Calu3 (cell line): ENCODE results near the gene OLFM1. TPM values are rescaled to one million over a fixed set of nuclear protein-coding genes. Genes with fewer than 3 reads are reported as not detected.

Experiments
- BruUV-seq: library from RNA; stranded (reverse); fragments of 400-500 nt; replicated peaks from 2 replicates; lab custom pipeline; 2021; lab: Mats Ljungman, UMichigan
- CTCF ChIA-PET: fragments of 300-600 bp; sonication (Branson Sonifier 250); formaldehyde crosslinking; loops from one replicate; lab custom pipeline; 2022; ENCODE audit warnings: antibody characterized with exemption; lab: Charles Lee
- DNase-seq: peaks from one replicate; pipeline ENCODE4 v3.0.0; 2022
- H3K27ac Mint-ChIP-seq: one replicate; pipeline ENCODE4 v1.8.0; 2022; ENCODE audit warnings: mixed read lengths; ENCODE audit not compliant: unreplicated experiment
- H3K27me3 Mint-ChIP-seq: one replicate; pipeline ENCODE4 v1.8.0; 2022; ENCODE audit warnings: mixed read lengths; ENCODE audit not compliant: unreplicated experiment
- H3K36me3 Mint-ChIP-seq: one replicate; pipeline ENCODE4 v1.8.0; 2022; ENCODE audit warnings: mild to moderate bottlenecking, moderate library complexity, mixed read lengths; ENCODE audit not compliant: insufficient read depth, unreplicated experiment
- H3K4me1 Mint-ChIP-seq: one replicate; pipeline ENCODE4 v1.8.0; 2022; ENCODE audit warnings: mild to moderate bottlenecking, low read depth, mixed read lengths; ENCODE audit not compliant: unreplicated experiment
- H3K4me3 Mint-ChIP-seq: one replicate; pipeline ENCODE4 v1.8.0; 2022; ENCODE audit warnings: mild to moderate bottlenecking, low read depth, moderate library complexity, mixed read lengths; ENCODE audit not compliant: unreplicated experiment
- H3K9me3 Mint-ChIP-seq: one replicate; pipeline ENCODE4 v1.8.0; 2022; ENCODE audit warnings: low read depth, mixed read lengths; ENCODE audit not compliant: unreplicated experiment
- intact Hi-C: fragments of 100-400 bp; cut with micrococcal nuclease; formaldehyde crosslinking; loops from one replicate; pipeline ENCODE4 v1.10.0; 2022; ENCODE audit not compliant: unreplicated experiment
- total RNA-seq: library from RNA; stranded (reverse); gene quantifications from 2 replicates; pipeline ENCODE4 v1.2.3, GENCODE V29; 2022
- TF ChIP-seq, protein P1 (sequence below): fragments of 200-600 bp; IDR thresholded peaks from one replicate; pipeline ENCODE4 v1.8.0; 2022; ENCODE audit warnings: antibody characterized with exemption; ENCODE audit not compliant: unreplicated experiment

The OLFM1 gene
- total RNA-seq, 1 experiment from 2014 or later = 5.5 TPM

DNA sequence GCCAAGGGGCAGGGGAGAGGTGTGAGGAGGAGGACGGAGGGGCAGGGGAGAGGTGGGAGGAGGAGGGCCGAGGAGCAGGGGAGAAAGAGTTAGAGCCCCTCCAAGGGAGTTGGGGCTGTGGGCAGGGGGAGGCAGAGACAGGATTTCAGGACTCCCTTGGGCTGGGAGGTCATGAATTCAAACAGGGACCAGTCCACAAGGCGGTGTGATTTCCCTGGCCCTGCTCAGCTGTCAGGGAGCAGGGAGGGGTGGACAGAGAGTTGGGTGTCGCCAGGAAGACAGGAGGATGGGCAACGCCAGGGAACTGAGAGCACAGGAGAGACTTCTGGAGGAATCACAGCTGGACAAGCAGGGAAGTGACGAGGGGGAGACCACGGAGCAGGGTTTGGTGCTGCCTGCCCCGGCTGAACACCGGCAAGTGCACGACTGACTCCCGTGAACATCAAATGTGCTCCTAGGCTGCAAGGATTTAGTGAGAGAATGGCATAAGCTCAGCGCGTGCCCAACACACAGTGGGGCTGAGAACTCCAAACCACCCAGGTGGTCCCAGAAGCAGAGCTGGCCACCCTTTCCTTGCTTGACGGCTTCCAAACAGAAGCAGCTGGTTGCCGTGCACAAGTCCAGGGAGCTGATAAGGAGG is 17.8 kb upstream of the OLFM1 start:
- Mint-ChIP-seq H3K27ac (no peak overlapping the region), H3K4me3 (no peak overlapping the region), H3K36me3 (peaks cover 3% of the 10 kb centered on the region), H3K9me3 (peaks cover 3% of the 10 kb centered on the region), H3K4me1 (no peaks in the 10 kb centered on the region), H3K27me3 (peaks cover 34% of the 10 kb centered on the region)
- BruUV-seq = no TSS peak
- TF ChIP-seq, protein P1, sequence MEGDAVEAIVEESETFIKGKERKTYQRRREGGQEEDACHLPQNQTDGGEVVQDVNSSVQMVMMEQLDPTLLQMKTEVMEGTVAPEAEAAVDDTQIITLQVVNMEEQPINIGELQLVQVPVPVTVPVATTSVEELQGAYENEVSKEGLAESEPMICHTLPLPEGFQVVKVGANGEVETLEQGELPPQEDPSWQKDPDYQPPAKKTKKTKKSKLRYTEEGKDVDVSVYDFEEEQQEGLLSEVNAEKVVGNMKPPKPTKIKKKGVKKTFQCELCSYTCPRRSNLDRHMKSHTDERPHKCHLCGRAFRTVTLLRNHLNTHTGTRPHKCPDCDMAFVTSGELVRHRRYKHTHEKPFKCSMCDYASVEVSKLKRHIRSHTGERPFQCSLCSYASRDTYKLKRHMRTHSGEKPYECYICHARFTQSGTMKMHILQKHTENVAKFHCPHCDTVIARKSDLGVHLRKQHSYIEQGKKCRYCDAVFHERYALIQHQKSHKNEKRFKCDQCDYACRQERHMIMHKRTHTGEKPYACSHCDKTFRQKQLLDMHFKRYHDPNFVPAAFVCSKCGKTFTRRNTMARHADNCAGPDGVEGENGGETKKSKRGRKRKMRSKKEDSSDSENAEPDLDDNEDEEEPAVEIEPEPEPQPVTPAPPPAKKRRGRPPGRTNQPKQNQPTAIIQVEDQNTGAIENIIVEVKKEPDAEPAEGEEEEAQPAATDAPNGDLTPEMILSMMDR = no peak
- intact Hi-C loops = no loop called here
- no peak for DNase-seq
- CTCF ChIA-PET = no interaction called here

DNA sequence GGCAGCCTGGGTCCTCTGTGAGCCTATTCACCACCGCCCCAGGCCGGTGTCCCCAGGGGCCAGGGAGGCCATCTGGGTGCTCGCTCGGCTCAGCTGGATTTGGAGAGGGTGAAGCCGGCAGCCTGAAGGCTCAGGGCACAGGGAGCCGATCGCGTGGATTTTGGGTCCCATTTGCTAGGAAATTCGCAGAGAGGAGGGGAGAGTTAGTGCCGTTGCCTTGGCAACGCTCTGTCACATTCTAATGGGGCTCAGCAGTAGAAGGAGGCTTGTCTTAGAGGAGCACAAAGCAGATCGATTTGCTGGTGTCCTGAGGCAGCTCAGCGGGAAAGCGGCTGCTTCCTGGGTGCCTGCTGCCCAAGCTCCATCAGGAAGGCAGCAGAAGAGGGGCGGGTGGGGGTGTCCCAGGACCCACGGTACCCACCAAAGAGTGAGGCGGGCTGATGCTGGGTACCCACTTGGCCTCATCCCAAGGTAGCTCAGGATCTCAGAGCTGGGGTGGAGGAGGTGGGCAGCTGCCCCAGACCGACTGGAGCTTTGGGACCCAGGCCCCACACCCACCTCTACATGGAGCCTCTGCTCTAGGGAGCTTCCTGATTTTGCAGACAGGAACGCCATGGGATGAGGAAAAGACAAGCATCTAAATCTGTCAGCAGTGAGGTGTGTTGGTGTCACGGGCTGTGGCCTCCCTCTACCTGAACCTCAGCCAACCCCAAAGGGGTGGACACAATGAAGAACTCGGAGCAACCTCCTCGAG is 17.1 kb upstream of the OLFM1 start:
- H3K9me3 Mint-ChIP-seq = peaks cover 3% of the 10 kb centered on the region

GRCh38 chr9:135070964-135071735 is 16.3 kb upstream of the OLFM1 start:
- intact Hi-C loops = no loop called here
- CTCF ChIA-PET = no interaction called here
- Mint-ChIP-seq H3K4me3 (no peak overlapping the region), H3K9me3 (peaks cover under 1% of the 10 kb centered on the region), H3K4me1 (no peaks in the 10 kb centered on the region), H3K27me3 (peaks cover 37% of the 10 kb centered on the region), H3K27ac (no peak overlapping the region), H3K36me3 (no peaks in the 10 kb centered on the region)
- BruUV-seq = no TSS peak
- TF ChIP-seq, protein P1 = no peak
- DNase-seq = no peak

More for the DNA sequence above, 17.1 kb upstream of the OLFM1 start:
- H3K27me3 Mint-ChIP-seq = peaks cover 34% of the 10 kb centered on the region
- no peaks in the 10 kb centered on the region for H3K4me1 Mint-ChIP-seq
- no peak overlapping the region for H3K4me3 Mint-ChIP-seq
- intact Hi-C loops = no loop called here
- peaks cover 3% of the 10 kb centered on the region for H3K36me3 Mint-ChIP-seq
- DNase-seq = no peak
- no peak overlapping the region for H3K27ac Mint-ChIP-seq
- no TSS peak for BruUV-seq
- CTCF ChIA-PET = no interaction called here
- TF ChIP-seq, protein P1 = no peak

DNA sequence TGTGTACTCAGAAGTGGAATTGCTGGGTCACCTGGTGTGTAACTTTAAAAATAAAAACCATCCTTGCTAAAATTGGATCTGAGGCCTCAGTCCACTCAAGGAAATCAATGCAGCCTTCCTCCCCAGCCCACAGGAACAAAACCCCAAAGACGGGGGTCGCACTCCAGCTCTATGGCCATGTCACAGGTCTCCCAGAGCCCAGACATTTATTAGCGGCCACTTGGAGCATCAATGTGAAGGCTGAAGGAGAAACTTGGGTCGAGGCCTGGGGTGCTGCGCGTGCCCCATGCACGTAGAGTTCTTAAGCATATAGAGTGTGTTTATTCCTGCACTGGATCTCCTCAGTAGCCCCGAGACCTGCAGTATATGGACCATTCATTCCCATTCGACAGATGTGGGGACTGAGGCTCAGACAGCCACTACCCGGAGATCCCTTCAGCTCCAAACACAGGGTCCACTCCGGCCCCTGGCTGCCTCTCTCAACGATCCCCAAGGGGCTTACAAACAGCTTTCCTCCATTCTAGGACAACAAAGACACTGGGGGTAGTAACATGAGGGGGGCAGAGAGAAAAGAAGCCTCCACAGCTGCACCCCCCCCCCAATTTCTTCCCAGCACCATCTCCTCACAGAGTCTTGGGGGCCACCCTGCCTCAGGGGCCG is 14.3 kb upstream of the OLFM1 start:
- TF ChIP-seq, protein P1 = no peak
- no peaks in the 10 kb centered on the region for H3K36me3 Mint-ChIP-seq
- H3K4me1 Mint-ChIP-seq = no peaks in the 10 kb centered on the region
- peaks cover 38% of the 10 kb centered on the region for H3K27me3 Mint-ChIP-seq
- no peak for DNase-seq
- CTCF ChIA-PET = no interaction called here
- H3K4me3 Mint-ChIP-seq = no peak overlapping the region
- H3K27ac Mint-ChIP-seq = no peak overlapping the region
- no peaks in the 10 kb centered on the region for H3K9me3 Mint-ChIP-seq
- BruUV-seq = no TSS peak
- intact Hi-C loops = no loop called here
